LHCN-M2 (cell line): ENCODE results near the gene MAPT. TPM values are rescaled to one million over a fixed set of nuclear protein-coding genes. Genes with fewer than 3 reads are reported as not detected.
"Not testable (repeated sequence)": the region's sequence is repeated elsewhere in the genome, so short reads cannot be mapped to it uniquely, and the experiment has no call there.

Source experiments
- DNase-seq: peaks from one replicate; pipeline ENCODE4 v3.0.0-alpha.2; 2012; ENCODE audit warnings: low read depth
- total RNA-seq: library from RNA; depleted of rRNA; stranded (reverse); fragments of >200 nt; gene quantifications from 2 replicates; pipeline ENCODE4 v1.2.3, GENCODE V29; 2014

The MAPT gene
- total RNA-seq, 1 experiment from 2014 or later = 0.06 TPM

GRCh38 chr17:45896803-45897693 is 2.7 kb downstream of the MAPT start:
- no peak for DNase-seq

- no peak for DNase-seq
Observed at GRCh38 chr17:45900136-45900535, 5.8 kb downstream of the MAPT start.

DNA sequence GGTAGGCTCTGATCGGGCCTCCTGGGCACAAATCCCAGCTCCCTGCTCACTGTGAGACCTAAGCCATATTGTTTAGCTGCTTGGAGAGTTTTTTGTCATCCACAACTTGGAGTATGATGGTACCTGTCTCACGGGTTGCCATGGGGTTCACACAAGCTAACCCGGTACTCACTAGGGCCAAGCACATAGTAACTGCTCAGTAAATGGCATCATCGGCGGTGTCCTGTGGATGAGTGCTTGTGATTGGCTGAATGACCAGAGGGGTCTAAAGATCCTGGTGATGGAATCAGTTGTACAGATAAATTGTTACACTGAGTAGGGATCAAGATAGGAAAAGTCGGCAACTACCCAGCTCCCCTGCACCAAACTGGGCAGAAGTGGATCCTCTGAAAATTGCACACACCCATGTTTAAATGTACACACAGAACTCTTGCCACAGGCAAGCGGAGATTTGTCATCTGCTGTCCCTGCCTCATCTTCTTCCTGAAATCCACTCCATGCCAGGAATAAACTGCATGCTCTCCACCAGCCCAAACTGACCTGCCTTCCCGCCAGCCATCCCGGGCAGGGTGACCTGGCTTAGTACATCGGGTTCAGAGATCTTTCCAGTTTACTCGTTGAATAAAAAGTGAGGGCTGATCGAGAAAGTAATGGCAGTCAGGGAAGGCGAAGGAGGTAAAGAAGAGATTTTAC is 6.5 kb downstream of the MAPT start:
- DNase-seq = no peak

DNA sequence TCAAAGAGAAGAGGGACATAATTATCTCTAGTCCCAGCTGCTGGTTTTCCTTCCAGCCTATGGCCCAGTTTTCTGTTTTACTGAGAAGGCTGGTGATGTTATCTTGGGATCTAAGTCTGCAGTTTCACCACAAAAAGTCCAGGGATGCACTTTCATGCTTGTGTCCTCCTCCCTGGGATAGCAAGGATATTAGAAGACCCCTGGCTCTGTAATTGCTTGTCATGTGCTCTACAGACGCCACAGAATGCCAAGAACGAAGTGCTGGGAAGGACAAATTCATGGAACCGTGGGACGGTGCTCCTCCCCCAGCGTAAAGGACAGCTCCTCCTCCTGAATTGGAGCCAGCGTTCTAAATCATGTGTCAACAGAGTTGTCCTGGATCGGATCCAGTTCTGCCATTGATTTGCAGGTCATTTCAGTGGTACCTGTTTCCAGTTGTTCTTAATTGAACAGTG is 8.6 kb downstream of the MAPT start:
- no peak for DNase-seq

- DNase-seq = no peak
Observed at GRCh38 chr17:45904866-45905265, 10.5 kb downstream of the MAPT start.

- DNase-seq = no peak
Observed at GRCh38 chr17:45905814-45906213, 11.5 kb downstream of the MAPT start.

DNA sequence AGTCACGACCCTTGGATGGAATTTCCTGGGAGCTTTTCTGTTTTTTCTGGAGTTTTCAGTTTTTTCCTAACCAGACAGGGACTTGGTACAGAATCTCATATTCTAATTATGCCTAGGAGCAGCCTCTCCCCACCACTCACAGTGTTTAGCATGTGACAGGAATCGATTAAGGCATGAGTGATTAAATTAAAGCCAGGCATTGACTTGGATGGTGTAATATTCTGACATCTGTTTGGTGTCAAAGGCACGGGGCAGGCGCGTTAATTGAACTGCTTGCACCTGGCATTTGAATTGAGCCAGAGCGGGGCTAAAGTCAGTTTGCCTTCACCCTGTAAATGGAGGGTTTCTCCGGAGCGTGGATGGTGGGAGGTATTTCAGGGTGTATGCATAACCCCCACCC is 11.9 kb downstream of the MAPT start:
- no peak for DNase-seq

GRCh38 chr17:45906927-45907622 is 12.7 kb downstream of the MAPT start:
- no peak for DNase-seq

GRCh38 chr17:45907750-45908395 is 13.5 kb downstream of the MAPT start:
- DNase-seq = no peak

GRCh38 chr17:45908460-45908859 is 14.1 kb downstream of the MAPT start:
- DNase-seq = no peak

DNA sequence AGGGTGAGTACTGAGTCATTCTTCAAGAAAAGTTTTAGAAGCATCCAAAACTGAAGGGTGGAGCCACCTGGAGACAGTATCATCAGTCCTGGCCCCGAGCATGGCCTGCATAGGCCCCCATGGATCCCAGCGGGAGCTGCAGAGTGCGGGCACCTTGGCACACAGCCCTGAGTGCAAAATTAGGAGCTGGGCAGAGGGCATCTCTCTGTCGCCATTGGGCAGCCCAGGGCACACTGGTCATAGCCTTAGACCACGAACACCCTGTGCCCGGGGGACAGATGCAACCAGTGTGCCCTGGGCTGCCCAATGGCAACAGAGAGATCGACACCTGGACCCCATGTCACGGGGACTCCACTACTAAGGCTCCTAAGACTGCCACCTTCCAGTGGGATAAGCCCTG is 14.6 kb downstream of the MAPT start:
- no peak for DNase-seq

- DNase-seq = no peak
Observed at GRCh38 chr17:45910667-45911066, 16.3 kb downstream of the MAPT start.

DNA sequence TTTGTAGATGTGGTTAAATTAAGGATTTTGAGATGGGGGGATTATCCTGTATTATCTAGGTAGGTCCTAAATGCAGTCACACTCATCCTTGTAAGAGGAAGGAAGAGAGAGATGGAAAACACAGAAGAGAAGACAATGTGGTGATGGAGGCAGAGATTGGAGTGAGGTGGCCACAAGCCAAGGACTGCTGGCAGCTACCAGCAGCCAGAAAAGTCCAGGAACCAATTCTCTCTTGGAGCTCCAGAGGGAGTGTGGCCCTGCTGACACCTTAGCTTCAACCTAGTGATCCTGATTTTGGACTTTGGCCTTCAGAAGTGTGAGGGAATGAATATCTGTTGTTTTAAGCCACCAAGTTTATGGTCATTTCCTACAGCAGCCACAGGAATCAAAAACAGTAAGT is 18.0 kb downstream of the MAPT start:
- DNase-seq = no peak

GRCh38 chr17:45913030-45913429 is 18.7 kb downstream of the MAPT start:
- DNase-seq = not testable (repeated sequence)

DNA sequence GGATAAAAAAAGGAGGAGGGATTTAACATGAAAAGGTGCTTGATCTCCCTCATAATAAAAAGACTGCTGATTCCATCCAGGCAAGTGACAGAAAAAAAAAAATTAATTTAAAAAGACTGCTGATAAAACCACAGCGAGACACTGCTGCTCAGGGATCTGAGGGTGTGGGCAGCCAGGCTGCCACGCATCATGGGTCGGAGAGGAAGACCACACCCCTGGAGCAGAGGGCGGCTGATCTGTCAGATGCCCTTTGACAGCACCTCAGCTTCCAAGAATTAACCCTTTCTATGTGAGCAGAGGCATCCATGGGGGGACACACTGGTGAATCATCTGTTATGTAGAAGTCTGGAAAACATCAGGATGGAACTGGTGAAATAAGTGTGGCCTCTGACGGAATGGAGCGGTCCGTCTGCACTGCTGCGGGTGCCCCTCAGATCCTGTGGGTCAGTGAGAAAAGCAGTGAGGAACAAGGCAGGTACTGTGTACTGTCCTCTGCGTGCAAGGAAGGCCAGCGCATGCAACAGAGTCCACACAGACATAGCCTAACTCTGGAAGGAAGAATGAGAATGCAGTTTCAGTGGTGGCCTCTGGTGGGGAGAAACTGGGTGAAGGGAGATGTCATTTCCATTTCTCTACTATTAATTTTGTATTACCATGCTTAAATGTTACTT is 19.8 kb downstream of the MAPT start:
- no peak for DNase-seq

DNA sequence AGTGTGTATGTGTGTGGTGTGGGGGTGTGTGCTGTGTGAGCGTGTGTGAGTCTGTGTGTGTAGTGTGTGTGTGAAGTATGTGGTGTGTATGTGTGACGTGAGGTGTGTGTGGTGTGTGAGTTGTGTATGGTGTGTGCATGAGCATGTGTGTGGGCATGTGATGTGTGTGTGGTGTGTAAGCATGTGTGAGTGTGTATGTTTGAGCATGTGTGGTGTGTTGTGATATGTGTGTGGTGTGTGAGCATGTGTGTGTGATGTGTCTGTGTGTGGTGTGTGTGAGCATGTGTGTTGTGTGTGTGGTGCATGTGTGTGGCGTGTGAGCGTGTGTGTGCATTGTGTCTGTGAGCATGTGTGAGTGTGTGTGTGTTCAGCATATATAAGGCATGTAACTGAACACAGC is 20.9 kb downstream of the MAPT start:
- DNase-seq = no peak

DNA sequence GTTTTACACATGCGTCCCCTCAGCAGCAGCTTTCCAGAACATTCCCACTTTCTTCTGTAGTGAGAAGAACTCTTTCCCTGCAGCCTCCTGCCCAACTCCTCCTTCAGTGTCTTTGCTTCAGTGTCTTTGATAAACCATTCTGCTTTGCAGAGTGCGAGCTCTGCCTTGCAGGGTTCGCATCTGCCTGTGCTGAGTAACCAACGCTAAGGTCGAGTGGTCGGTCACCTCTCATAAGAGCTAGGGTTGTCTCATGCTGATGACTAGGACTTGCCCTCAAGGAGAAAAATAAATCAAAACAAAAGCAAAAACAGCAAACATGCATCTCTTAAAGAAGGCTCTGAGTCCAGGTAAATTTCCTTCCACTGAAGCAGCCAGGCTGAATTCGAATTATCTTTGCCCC is 22.7 kb downstream of the MAPT start:
- DNase-seq = no peak

GRCh38 chr17:45918241-45918745 is 23.9 kb downstream of the MAPT start:
- no peak for DNase-seq

DNA sequence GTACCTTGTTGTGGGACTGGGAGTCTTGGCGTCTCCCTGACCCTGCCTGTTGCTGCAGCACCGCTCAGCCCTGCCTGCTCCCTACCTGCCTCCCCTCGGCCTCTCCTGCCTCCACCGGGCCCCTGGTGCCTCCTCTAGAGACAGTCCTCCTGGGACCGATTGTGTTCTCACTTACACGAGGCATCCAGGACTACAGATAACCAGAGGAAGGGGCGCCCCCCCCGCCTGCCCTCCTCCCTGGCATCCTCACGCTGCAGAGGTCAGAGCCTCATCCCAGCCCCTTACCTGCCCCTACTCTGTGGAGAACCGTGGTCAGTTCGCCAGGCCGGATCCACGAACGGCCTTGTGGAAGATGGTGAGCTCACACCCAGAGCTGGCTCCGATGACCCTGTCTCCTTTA is 24.8 kb downstream of the MAPT start:
- no peak for DNase-seq

- DNase-seq = no peak
Observed at GRCh38 chr17:45920083-45920482, 25.7 kb downstream of the MAPT start.
